ENCODE results near the gene MERTK. TPM values are rescaled to one million over a fixed set of nuclear protein-coding genes. Genes with fewer than 3 reads are reported as not detected.
"Not testable (repeated sequence)": the region's sequence is repeated elsewhere in the genome, so short reads cannot be mapped to it uniquely, and the experiment has no call there.

The MERTK gene
- total and polyA plus RNA-seq, 11 donors = 1.9 to 15.2 (median 4.7) TPM

- intact Hi-C loops (cut with DNase I) = loop anchor here in 6 of 10 donors (5.0 to 10.0 kb wide), 4 partner anchors 48 to 71 kb away; no protein-coding TSS in a partner anchor
- no peaks in the 10 kb centered on the region for H3K36me3 ChIP-seq
- H3K4me3 ChIP-seq = no peak overlapping the region
- peak overlapping the region in 11 of 12 donors; percentile 2 to 79 (median 67) for H3K27ac ChIP-seq
- peaks cover 0 to 86% (median 62%) of the 10 kb centered on the region in 12 donors for H3K4me1 ChIP-seq
- 81 to 86% (median 83%) methylated on average over 5 of the region's 5 CpGs for WGBS, 4 donors
- ATAC-seq (peak in 1 of 4 donors; percentile 21), DNase-seq (no peak)
- H3K27me3 ChIP-seq = no peaks in the 10 kb centered on the region
- H3K9me3 ChIP-seq = no peaks in the 10 kb centered on the region
- TF ChIP-seq, protein P1, sequence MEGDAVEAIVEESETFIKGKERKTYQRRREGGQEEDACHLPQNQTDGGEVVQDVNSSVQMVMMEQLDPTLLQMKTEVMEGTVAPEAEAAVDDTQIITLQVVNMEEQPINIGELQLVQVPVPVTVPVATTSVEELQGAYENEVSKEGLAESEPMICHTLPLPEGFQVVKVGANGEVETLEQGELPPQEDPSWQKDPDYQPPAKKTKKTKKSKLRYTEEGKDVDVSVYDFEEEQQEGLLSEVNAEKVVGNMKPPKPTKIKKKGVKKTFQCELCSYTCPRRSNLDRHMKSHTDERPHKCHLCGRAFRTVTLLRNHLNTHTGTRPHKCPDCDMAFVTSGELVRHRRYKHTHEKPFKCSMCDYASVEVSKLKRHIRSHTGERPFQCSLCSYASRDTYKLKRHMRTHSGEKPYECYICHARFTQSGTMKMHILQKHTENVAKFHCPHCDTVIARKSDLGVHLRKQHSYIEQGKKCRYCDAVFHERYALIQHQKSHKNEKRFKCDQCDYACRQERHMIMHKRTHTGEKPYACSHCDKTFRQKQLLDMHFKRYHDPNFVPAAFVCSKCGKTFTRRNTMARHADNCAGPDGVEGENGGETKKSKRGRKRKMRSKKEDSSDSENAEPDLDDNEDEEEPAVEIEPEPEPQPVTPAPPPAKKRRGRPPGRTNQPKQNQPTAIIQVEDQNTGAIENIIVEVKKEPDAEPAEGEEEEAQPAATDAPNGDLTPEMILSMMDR (IDR thresholded peaks at IDR 0.05) = no peak
- no peak for TF ChIP-seq POLR2A (IDR thresholded peaks at IDR 0.05)
Measured at GRCh38 chr2:111903930-111904439, 5.6 kb downstream of the MERTK start.

GRCh38 chr2:111904726-111905474, 6.5 kb downstream of the MERTK start:
- ATAC-seq = peak; percentile 37 to 68 (median 51)
- peak in 2 of 5 donors; percentile 30 to 38 for DNase-seq
- H3K9me3 ChIP-seq = no peaks in the 10 kb centered on the region
- no peaks in the 10 kb centered on the region for H3K36me3 ChIP-seq
- no peaks in the 10 kb centered on the region for H3K27me3 ChIP-seq
- WGBS, 4 donors = 73 to 78% (median 75%) methylated on average over 10 of the region's 10 CpGs
- H3K27ac ChIP-seq = peak overlapping the region in 11 of 12 donors; percentile 55 to 83 (median 69)
- intact Hi-C loops (cut with DNase I) = loop anchor here in 7 of 10 donors (5.0 to 10.0 kb wide), 5 partner anchors 42 to 70 kb away; no protein-coding TSS in a partner anchor
- no peak overlapping the region for H3K4me3 ChIP-seq
- TF ChIP-seq, protein P1 (IDR thresholded peaks at IDR 0.05) = no peak
- TF ChIP-seq POLR2A (IDR thresholded peaks at IDR 0.05) = no peak
- H3K4me1 ChIP-seq = peaks cover 0 to 89% (median 64%) of the 10 kb centered on the region in 12 donors

DNA sequence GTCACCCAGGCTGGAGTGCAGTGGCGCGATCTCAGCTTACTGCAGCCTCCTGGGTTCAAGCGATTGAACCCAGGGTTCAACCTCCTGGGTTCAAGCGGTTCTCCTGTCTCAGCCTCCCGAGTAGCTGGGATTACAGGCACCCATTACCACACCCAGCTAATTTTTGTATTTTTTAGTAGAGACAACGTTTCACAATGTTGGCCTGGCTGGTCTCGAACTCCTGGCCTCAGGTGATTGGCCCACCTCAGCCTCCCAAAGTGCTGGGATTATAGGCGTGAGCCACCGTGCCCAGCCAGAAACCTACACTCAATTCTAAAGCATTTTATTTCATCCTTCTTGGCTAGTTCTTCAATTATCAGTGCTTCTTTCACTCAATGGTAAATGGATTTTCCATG, 7.1 kb downstream of the MERTK start:
- intact Hi-C loops (cut with DNase I) = loop anchor here in 5 of 10 donors (5.0 to 10.0 kb wide), 3 partner anchors 42 to 69 kb away; no protein-coding TSS in a partner anchor
- not testable (repeated sequence) for DNase-seq, H3K36me3 ChIP-seq, H3K27me3 ChIP-seq, ATAC-seq, H3K9me3 ChIP-seq, H3K4me3 ChIP-seq
- WGBS, 4 donors = 97% methylated on average over 9 of the region's 9 CpGs
- Histone ChIP-seq H3K27ac (peak overlapping the region in 11 of 12 donors; percentile 55 to 83 (median 69)), H3K4me1 (peaks cover 0 to 91% (median 62%) of the 10 kb centered on the region in 12 donors)

DNA sequence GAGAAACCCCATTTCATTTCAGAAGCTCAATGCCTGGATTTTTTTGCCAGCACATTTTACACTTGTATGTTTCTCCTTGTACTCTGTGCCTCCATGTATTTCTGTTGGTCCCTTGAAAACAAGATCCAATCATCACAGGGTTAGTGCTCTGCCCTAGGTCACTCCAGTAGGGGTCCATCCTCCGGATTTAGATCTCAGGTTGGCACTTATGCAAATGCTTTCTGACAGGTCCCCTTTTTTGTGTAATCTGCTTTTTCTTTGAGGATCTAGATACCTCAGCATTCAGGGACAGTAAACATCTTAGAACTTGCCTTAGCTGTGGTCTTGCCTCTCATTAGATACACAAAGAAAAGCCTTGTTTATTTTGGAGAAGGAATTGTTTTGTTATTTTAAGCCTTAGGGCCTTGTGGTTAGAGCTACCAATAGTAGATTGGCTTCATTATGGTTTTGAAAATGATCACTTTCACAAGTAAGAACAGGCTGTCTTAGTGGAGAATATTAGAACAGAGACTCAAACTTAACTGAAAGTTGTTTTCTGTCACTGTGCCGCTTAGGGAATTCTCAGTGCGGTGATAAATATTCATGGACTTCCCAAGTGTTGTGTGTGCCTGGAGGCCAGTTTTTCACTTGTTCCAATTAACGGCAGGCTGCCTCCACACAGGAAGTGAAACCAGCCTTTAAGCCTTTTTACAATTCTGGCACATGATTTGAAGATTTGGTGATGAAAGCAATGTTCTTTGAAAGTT, 7.8 kb downstream of the MERTK start:
- Histone ChIP-seq H3K27ac (peak overlapping the region in 11 of 12 donors; percentile 26 to 83 (median 69)), H3K4me1 (peaks cover 0 to 91% (median 64%) of the 10 kb centered on the region in 12 donors), H3K4me3 (no peak overlapping the region), H3K36me3 (no peaks in the 10 kb centered on the region), H3K27me3 (no peaks in the 10 kb centered on the region), H3K9me3 (no peaks in the 10 kb centered on the region)
- WGBS, 4 donors = 26 to 38% (median 32%) methylated on average over 4 of the region's 4 CpGs
- ATAC-seq (no peak), DNase-seq (no peak)
- intact Hi-C loops (cut with DNase I) = loop anchor here in 5 of 10 donors (5.0 to 10.0 kb wide), 3 partner anchors 41 to 69 kb away; no protein-coding TSS in a partner anchor
- no peak for TF ChIP-seq POLR2A (IDR thresholded peaks at IDR 0.05)
- TF ChIP-seq, protein P1 (IDR thresholded peaks at IDR 0.05) = no peak
